Endothelial cell of umbilical vein (primary cell): Measurements from ENCODE around the gene VDAC2. TPM values are rescaled to one million over a fixed set of nuclear protein-coding genes. Genes with fewer than 3 reads are reported as not detected.

Source experiments
- BruUV-seq: library from RNA; stranded (reverse); fragments of 400-500 nt; replicated peaks from 2 replicates; lab custom pipeline; 2021; lab: Mats Ljungman, UMichigan
- CTCF ChIA-PET: fragments of 300-600, 350-600 bp; sonication (Branson Sonifier 250); formaldehyde crosslinking; loops from one replicate; lab custom pipeline; 2021; ENCODE audit warnings: antibody characterized with exemption, inconsistent platforms; lab: Charles Lee
- POLR2A ChIA-PET: fragments of 300-600, 350-600 bp; sonication (Branson Sonifier 250); formaldehyde crosslinking; loops from one replicate; lab custom pipeline; 2021; ENCODE audit warnings: antibody characterized with exemption, inconsistent platforms; lab: Charles Lee
- DNase-seq: peaks from one replicate; pipeline ENCODE4 v3.0.0-alpha.2; 2011; ENCODE audit warnings: low read depth, low spot score
- FAIRE-seq: peaks from 2 replicates; lab custom pipeline; 2011; peaks lifted over from hg19 to GRCh38; lab: Jason Lieb, UNC
- H2AFZ ChIP-seq: 2 replicates; pipeline ENCODE4 v1.6.0; 2012; ENCODE audit warnings: low read depth, low read length, control low read depth, inconsistent platforms
- H3K27ac ChIP-seq: 2 replicates; pipeline ENCODE4 v1.5.1; 2011; ENCODE audit warnings: low read depth, mild to moderate bottlenecking, control low read depth, low read length, moderate library complexity; ENCODE audit not compliant: insufficient read depth
- H3K27me3 ChIP-seq, 2 experiments: 2 replicates each; pipeline versions ENCODE4 v1.6.0 to v1.6.1; 2011; ENCODE audit warnings: low read length in 2 of 2, mixed read lengths in 1 of 2; ENCODE audit not compliant: control insufficient read depth in 2 of 2, insufficient read depth in 2 of 2
- H3K36me3 ChIP-seq, 2 experiments: 2 replicates in 1 of 2; 3 replicates in 1 of 2; pipeline ENCODE4 v1.5.1; 2011; ENCODE audit warnings: low read length in 2 of 2, mild to moderate bottlenecking in 1 of 2, moderate library complexity in 1 of 2; ENCODE audit not compliant: control insufficient read depth in 2 of 2, insufficient read depth in 2 of 2; ENCODE audit errors: extremely low read depth in 1 of 2
- H3K4me1 ChIP-seq: 3 replicates; pipeline ENCODE4 v1.5.1; 2011; ENCODE audit warnings: mild to moderate bottlenecking, low read length; ENCODE audit not compliant: control insufficient read depth, insufficient read depth; ENCODE audit errors: extremely low read depth
- H3K4me2 ChIP-seq: 2 replicates; pipeline ENCODE4 v1.6.1; 2011; ENCODE audit warnings: low read length, control low read depth, mixed read lengths; ENCODE audit not compliant: insufficient read depth
- H3K4me3 ChIP-seq, 3 experiments: fragments of 200-600 bp in 1 of 3; sonication (generic), shearing (Covaris generic) in 1 of 3; replicated peaks in 1 of 3; 2 replicates each; pipeline ENCODE4 v1.5.1; 2011 to 2016; ENCODE audit warnings: control low read depth in 3 of 3, low read length in 3 of 3, mild to moderate bottlenecking in 2 of 3, inconsistent platforms in 1 of 3, low read depth in 1 of 3, moderate library complexity in 1 of 3; ENCODE audit not compliant: insufficient read depth in 1 of 3
- H3K79me2 ChIP-seq: 2 replicates; pipeline ENCODE4 v1.6.0; 2012; ENCODE audit warnings: low read length, inconsistent platforms; ENCODE audit not compliant: control insufficient read depth, insufficient read depth
- H3K9ac ChIP-seq: replicated peaks from 2 replicates; pipeline ENCODE3; 2011; ENCODE audit warnings: low read length, control low read depth; ENCODE audit not compliant: insufficient read depth; ENCODE audit errors: extremely low read depth
- H3K9me1 ChIP-seq: replicated peaks from 3 replicates; pipeline ENCODE4 v1.6.0; 2011; ENCODE audit warnings: mild to moderate bottlenecking, low read length; ENCODE audit not compliant: control insufficient read depth, insufficient read depth; ENCODE audit errors: extremely low read depth
- H3K9me3 ChIP-seq: replicated peaks from 2 replicates; pipeline ENCODE4 v1.5.1; 2012; ENCODE audit warnings: low read length, inconsistent platforms; ENCODE audit not compliant: control insufficient read depth, insufficient read depth
- H4K20me1 ChIP-seq: replicated peaks from 2 replicates; pipeline ENCODE3; 2011; ENCODE audit warnings: mild to moderate bottlenecking, low read length; ENCODE audit not compliant: control insufficient read depth, insufficient read depth; ENCODE audit errors: extremely low read depth
- EZH2 ChIP-seq: IDR thresholded peaks from 2 replicates; pipeline ENCODE4 v1.6.1; 2012; ENCODE audit warnings: borderline replicate concordance, low read depth, mild to moderate bottlenecking, moderate library complexity, low read length, inconsistent platforms; ENCODE audit not compliant: severe bottlenecking
- GATA2 ChIP-seq: IDR thresholded peaks from 2 replicates; pipeline ENCODE4 v1.7.0; 2011; ENCODE audit warnings: low read depth, mild to moderate bottlenecking, moderate library complexity, mixed read lengths, low read length; ENCODE audit not compliant: insufficient read length, insufficient read depth
- JUN ChIP-seq: IDR thresholded peaks from 2 replicates; pipeline ENCODE4 v1.6.1; 2011; ENCODE audit warnings: borderline replicate concordance, low read depth; ENCODE audit not compliant: insufficient read length, insufficient read depth
- POLR2A ChIP-seq: IDR thresholded peaks from 2 replicates; pipeline ENCODE4 v1.6.1; 2012; ENCODE audit warnings: low read depth, mild to moderate bottlenecking, control low read depth, low read length
- POLR2AphosphoS5 ChIP-seq: IDR thresholded peaks from 2 replicates; pipeline ENCODE4 v1.6.1; 2012; ENCODE audit warnings: low read depth, mild to moderate bottlenecking, control low read depth, low read length, moderate library complexity; ENCODE audit not compliant: insufficient read depth
- dilution Hi-C: fragments of 300-500 bp; cut with MboI; formaldehyde crosslinking; loops from one replicate; pipeline ENCODE4 v1.15.0; 2019; ENCODE audit warnings: low sequenced_read_pairs; ENCODE audit not compliant: extremely low pct_ligation_motif_present
- intact Hi-C: fragments of 100-400 bp; cut with micrococcal nuclease; formaldehyde crosslinking; loops from one replicate; pipeline ENCODE4 v1.10.0; 2022
- polyA plus RNA-seq, 4 experiments: library from polyadenylated mRNA; depleted of rRNA in 3 of 4; stranded (reverse) in 3 of 4; unstranded in 1 of 4; fragments of >200 nt; gene quantifications; 2 replicates each; pipeline versions ENCODE4 v1.2.1 to v1.2.3, GENCODE V29; 2011 to 2012; ENCODE audit warnings: missing spikeins in 1 of 4
- total RNA-seq: library from RNA; stranded (reverse); gene quantifications from 2 replicates; pipeline ENCODE4 v1.2.3, GENCODE V29; 2021
- TF ChIP-seq, protein P1 (sequence below), 2 donors: IDR thresholded peaks; 1 replicate in 1 of 2; 2 replicates in 1 of 2; pipeline ENCODE4 v1.5.1; 2011; ENCODE audit warnings: low read length in 2 of 2, mild to moderate bottlenecking in 2 of 2, moderate library complexity in 2 of 2, control low read depth in 1 of 2, inconsistent platforms in 1 of 2, low read depth in 1 of 2; ENCODE audit not compliant: insufficient read depth in 1 of 2; ENCODE audit errors: extremely low read depth in 1 of 2

VDAC2 gene
- total and polyA plus RNA-seq, 2 donors (not counting 3 experiments of a cell fraction or from before 2014, with no cell fraction given), result 89.3 to 222 TPM

DNA sequence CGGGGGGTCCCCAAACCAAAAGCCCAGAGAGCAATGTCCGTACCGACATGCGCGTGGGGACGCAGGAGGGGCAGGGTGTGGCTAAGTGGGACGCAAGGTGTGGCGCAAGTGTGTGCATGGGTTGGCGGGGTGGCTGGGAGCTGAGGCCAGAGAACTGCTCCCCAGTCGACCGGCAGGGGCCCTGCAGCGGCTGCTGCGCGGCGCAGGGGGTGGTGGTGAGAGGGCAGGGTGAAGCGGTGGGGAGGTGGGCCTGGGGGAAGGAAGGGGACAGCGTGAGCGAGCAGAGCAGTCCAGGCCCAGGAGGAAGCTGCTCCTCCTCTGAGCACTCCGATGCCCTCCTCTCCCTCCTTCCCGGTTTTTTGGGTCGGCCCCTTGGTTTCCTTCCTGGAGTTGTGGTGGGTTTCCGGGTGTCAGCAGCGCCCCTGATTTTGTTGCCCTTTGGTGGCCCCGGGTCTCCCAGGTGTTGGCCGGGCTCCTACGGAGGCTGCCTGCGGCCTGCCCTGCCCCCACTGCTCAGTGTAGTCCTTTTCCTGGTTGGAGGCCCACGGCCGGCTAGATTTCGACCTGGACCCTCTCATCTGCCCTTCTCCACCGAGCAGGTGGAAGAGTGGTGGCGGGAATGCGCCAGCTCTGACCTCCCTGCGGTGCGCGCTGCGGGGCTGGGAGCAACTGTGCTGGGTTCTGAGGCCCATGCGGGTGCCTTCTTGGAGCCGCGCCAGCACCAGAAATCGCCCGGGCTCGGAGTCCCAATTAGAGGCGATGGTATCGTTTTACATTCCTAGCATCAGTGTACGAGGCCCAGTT lies 65.7 kb downstream of the VDAC2 start:
- CTCF ChIA-PET, result no interaction called here
- dilution Hi-C loops, result no loop called here

More for the DNA sequence above, 65.7 kb downstream of the VDAC2 start:
- no peak overlapping the region for H3K4me3 ChIP-seq
- no TSS peak for BruUV-seq
- no peak overlapping the region for H2AFZ ChIP-seq
- H3K36me3 ChIP-seq, result no peaks in the 10 kb centered on the region
- DNase-seq (no peak), FAIRE-seq (no peak)
- TF ChIP-seq EZH2 (no peak), GATA2 (no peak), JUN (no peak), POLR2A (no peak), POLR2AphosphoS5 (no peak)
- TF ChIP-seq, protein P1, sequence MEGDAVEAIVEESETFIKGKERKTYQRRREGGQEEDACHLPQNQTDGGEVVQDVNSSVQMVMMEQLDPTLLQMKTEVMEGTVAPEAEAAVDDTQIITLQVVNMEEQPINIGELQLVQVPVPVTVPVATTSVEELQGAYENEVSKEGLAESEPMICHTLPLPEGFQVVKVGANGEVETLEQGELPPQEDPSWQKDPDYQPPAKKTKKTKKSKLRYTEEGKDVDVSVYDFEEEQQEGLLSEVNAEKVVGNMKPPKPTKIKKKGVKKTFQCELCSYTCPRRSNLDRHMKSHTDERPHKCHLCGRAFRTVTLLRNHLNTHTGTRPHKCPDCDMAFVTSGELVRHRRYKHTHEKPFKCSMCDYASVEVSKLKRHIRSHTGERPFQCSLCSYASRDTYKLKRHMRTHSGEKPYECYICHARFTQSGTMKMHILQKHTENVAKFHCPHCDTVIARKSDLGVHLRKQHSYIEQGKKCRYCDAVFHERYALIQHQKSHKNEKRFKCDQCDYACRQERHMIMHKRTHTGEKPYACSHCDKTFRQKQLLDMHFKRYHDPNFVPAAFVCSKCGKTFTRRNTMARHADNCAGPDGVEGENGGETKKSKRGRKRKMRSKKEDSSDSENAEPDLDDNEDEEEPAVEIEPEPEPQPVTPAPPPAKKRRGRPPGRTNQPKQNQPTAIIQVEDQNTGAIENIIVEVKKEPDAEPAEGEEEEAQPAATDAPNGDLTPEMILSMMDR (IDR thresholded peaks at IDR 0.05; ENCODE audit: extremely low read depth in 1 of 2, insufficient read depth in 1 of 2, low read depth in 1 of 2, low read length in 2 of 2), result no peak
- H3K79me2 ChIP-seq, result no peaks in the 10 kb centered on the region
- no peak overlapping the region for H3K27ac ChIP-seq
- peaks cover 12 to 16% of the 10 kb centered on the region in 2 experiments for H3K27me3 ChIP-seq
- H3K4me2 ChIP-seq, result no peak overlapping the region
- POLR2A ChIA-PET, result no interaction called here
- no peaks in the 10 kb centered on the region for H3K4me1 ChIP-seq
- no peak overlapping the region for H3K9ac ChIP-seq
- H3K9me3 ChIP-seq, result no peaks in the 10 kb centered on the region
- H3K9me1 ChIP-seq, result no peaks in the 10 kb centered on the region
- H4K20me1 ChIP-seq, result no peaks in the 10 kb centered on the region
- intact Hi-C loops, result no loop called here
